ENCODE data around the gene GLI3.
A peak's percentile ranks its signal among the peaks of the same experiment; 100 is the strongest.

The GLI3 gene

DNA sequence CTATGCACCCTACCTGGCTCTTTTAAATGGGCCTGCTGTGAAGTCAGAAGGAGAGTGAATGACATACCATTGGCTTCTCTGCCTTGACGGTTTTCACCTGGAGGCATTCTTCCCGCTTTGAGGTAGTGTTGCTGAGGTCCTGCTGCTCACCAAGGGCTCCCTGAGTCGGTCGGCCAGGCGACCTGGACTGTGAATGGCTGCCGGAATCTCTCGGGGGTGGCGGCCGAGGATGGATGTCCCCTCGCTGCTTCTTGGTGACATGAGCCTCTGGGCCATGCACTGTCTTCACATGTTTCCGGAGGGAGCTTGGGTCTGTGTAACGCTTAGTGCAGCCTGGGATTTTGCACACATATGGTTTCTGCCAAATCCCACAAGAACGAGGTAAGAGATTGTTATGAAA, 264.7 kb downstream of the GLI3 start:
- no peak for DNase-seq (ENCODE audit: low spot score)

DNA sequence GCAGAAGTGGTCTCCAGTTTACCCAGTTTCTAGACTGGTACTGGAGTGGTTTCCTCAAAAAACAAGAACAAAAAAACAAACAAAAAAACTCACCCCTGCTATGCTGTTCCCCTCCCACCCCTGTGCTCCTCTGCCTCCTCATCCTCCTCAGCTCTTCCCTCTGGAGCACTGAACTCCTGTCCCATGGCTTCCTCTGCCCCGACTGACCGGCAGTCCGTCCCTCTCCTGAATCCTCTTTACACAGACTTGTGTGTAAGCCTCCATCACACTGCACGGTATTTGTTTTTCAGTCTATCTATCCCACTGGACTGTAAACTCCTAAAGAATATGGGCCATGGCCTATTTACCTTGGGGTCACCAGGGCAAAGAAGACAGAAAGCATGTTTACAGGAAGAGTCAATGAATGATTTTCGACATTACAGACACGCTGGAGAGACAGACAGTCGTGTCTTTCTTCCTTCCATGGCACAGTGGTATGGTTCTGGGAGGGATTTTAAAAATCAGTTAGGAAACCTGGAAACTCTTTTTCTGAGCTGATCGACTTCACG, 265.3 kb downstream of the GLI3 start:
- no peak for DNase-seq (ENCODE audit: low spot score)

DNA sequence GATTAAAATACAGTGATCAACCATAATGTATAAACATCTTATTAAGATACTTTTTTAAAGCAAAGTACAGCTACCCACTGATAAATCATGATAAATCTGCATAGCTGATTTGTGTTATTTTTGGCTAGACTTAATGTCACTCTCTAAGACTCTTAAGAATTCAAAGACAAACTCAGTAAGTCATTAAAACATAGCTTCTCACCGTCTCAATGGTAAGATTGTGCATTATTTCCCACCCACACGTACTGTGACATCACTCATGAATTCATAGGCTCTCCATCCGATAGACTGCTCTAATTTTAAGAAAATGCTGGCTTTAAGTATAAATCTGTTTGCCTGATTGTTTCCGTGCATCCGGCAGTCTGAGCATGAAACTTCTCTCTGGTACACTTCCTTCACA, 266.1 kb downstream of the GLI3 start:
- no peak for DNase-seq (ENCODE audit: low spot score)

DNA sequence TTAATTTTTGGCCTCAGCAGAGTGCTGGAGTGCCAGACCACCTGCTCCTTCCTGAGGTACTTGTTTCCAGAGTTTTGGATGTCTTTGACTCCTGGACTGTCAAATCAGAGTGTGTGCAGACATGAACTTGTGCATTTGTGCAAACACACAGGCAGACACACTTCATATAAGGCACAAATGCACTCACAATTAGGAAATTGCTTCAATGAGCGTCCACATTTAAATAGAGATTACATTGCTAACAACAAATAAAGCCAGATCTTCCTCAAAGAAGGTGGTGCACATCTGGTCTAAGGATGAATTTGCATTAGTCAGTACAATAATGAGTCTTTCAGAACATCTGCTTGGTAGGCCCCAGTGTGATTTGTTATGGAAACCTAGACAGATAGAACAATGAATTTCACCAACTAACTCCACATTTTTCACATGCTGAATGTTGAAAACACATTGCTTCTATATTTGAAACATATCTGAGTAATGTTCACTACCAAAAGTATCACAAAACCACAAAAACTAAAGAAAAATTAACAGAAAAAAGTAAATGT, 267.4 kb downstream of the GLI3 start:
- DNase-seq (ENCODE audit: low spot score), result no peak

DNA sequence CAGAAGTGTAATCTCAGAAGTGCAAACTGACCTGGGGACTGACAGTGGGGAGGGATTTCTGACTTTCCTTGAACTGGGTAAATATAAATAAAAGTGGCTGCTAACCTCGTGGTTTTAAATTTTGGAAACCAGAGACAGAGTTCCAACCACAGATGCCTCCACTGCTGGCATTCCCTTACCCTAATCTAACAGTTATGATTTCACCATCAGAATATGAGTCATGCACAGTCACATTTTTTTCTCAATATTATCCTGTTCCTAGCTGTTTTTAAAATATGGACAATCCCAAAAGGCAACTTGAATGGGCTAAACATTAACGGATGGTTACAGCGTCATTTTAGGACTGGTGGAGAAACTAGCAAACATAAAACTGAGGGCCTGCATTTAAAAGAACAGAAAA, 269.9 kb downstream of the GLI3 start:
- no peak for DNase-seq (ENCODE audit: low spot score)

DNA sequence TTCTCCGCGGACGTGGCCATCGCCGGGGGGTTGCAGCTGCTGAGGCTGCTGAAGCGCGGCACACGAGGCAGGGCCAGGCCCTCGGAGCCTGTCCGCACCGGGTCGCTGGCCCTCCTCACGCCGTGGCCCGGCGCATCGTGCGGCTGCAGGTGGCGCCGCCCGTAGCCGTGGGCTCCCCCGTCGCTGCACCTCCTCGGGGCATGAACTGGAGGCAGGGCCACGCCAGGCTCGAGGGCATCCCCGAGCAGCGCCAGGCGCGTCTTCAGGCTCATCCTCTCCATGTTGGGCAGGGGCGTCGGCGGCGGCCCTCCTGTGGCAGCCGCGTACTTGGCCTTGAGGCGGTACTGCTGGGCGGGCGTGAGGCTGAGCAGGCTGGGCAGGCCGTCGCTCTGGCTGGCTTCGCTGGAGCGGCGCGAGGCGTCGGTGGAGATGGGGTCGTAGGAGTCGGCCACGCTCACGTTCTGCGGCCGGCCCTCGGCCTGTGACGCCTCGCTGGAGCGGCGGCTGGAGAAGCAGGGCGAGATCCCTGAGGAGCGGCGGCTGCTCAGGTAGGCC, 271.0 kb downstream of the GLI3 start:
- no peak for DNase-seq (ENCODE audit: low spot score)

DNA sequence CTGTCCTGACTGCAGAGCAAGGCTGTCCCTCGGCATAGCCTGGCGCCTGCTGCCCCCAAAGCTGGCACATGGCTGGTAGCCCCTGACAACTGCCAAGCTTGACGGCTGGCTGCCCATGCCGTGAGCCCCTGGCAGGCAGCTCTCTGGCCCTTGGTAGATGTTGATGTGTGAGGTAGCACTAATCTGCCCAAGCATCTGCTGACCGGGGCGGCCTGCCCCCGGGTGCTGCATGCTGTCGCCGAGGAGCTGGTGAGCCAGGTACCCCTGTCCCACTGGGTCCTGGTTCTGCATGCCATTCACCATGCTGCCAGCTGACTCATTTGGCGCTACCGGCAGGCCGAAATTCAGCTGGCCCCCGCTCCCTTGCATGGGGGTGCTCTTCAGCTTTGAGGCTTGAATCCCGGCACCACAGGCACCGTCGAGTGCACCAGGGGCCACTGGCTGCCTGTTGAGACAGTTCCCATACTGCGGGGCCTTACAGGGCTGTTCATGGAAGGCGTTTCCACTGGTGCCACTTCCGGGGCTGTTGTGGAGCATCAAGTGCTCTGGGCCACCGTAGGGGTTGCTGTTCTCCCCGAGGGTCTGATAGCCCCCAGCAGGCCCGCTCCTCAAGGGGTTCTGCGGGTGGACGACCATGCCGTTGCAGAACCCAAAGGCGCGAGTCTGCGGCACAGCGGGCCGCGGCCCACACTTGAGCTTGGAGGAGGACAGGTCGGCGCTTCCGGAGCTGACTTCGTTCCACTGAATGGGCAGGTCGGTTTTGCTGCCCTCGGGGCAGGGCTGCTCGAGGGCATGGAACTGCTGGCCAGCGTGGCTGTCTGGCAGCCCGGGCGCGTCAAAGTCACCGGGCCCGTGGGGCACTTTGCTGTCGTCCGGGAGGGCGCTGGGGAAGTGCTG, 271.9 kb downstream of the GLI3 start:
- DNase-seq (ENCODE audit: low spot score), result no peak

DNA sequence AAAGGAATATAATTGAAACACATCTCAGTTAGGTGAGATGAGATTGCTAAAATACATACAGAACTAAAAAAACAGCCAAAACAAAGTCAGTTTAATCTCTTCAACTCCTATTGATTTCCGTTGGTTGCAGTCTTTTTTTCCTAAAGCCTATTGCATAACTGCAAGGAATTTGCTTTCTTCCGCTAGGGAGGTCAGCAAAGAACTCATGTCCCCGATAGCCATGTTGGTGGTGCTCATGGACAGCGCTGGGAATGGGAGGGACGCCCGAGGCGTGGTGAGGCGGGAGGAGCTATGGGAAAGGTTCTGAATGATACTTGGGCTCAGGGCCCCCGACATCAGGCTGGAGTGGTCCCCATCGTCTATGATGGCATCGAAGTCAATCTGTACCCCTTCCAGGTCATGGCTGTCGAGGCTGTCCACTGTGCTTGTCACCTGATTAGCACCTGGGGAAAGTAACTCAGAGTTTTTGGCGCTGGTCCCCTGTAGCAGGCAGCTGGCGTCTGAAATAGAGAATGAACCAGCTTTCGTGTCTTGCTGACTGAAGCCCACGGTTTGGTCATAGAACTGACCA, 272.7 kb downstream of the GLI3 start:
- no peak for DNase-seq (ENCODE audit: low spot score)

DNA sequence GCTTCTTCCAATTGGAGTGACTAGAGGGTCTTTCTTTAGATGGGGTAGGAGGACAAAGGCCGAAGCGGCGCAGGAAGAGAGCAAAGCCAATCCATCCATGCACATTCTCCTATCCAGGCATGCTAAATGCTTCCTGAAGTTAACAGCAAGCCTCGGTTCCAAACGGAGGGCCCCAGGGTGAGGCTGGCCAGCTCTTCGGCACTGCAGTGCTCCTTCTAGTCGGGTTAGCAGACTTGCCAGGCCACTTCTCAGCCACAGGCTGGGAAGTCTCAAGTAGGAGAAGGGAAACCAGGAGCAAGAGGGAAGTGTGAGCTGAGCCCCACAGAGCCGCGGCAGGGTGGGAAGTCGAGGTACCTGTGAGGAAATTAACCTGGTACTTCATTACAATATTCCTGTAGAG, 280.3 kb downstream of the GLI3 start:
- DNase-seq (ENCODE audit: low spot score), result no peak

DNA sequence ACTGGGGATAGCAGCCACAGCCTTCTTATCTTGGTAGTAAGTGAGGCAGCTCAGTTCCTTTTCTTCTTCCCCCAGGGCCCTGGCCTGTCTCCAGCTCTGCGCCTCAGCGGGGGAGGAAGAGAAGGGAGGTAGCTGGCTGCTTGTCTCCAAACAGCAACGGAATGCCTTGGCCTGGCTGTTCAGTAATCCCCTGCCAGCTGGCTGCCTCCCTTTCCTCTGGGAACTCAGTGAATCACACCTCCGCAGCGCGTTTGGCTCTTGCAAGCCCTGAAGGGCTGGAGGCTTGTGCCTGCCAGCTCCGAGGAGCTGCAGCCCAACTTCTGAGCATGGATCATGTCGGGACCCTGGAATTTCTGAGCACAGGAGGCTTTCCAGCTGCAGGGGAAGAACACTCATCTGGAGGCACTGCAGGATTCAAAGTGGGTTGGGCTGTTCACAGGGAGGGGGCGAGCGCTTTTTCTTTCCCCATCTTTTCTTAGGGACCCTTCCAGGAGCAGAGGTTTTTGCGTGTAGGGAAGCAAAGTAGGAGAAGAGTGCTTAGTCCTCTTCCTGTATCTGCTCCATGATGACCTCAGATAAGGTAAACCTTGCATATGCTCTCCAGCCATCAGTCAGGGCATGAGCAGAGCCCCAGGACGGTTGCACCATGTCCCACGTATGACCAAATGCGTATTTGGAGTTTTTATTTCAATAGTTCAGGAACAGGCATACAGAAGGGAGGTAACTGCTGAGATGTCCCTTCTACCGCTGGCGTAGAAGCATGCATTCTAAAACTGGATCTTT, 280.9 kb downstream of the GLI3 start:
- peak; percentile 78 for DNase-seq (ENCODE audit: low spot score)

DNA sequence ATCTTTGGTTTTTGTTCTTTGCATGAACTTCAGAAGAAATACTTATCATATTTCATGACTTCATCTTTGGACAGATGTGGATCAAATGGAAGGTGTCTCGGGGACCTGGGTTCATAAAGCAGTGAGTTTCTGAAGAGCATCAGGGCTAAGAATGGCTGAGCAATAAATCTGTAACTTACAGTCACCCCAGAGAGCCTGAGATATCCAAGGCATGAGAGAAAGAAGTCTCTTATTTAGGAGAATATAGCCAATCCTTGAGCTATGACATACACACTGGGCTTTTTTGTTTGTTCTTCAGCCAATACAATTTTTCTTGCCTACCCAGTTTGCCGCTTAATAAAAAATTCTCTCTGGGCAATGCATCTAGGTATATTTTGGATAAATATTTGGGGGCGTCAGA, 281.6 kb downstream of the GLI3 start:
- no peak for DNase-seq (ENCODE audit: low spot score)

DNA sequence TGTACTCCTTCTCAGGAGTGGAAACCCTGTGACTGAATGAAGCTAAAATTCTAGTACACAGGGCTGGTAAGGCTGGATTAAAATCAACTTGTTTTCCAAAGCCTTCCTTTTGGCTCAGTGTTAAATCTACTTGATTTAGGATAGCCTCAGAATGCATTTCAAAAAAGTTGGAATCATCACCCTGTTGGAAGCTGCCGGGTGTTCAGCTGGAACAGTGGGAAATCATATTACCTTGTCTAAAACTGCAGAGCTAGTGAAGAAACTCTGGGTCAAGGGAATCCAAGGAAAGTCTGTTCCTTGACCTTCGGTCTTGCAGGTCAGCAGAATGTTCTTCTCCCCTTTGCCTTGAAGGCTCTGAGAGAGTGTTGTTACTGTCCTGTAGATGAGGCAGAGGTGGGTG, 282.0 kb downstream of the GLI3 start:
- DNase-seq (ENCODE audit: low spot score), result no peak

DNA sequence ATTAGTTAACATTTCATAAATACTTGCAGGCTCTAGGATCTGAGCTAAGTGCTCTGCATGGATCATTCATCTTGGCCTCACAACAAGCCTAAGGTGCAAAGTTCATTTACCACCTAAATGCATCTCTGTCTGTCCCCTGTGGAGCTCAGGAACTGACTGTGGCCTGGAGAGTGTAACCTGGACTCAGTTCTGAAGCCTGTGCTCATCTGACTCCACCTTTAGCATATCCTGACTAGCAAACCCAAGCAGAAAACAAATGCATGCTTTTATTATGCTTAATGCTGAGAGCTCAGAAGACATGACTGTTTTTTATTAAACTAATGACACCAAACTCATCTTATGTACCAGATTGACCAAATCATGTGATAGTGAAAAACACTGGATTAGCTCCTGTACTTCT, 288.5 kb downstream of the GLI3 start:
- no peak for DNase-seq (ENCODE audit: low spot score)

DNA sequence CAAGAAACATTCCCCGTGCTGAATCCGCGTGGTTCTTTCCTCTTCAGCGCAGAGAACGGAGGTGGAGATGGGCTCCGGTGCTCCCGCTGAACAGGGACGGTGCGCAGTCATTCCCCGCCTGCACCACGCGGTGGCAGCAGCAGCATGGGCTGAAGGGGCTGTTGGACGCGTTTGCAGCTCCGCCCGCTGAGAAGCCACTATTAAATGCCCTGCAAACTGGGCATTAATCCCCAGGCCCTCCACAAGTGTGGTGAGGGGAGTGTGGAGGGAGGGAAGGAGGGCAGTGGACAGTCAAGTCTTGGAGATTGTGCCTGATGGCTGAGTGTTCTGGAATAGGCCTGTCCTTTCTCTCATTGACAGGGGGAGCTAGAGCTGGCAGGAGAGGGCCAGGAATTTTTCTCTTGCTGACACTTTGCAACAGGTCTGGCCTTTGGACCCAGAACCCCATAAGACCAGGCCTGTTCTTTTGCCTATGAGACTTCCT, 293.9 kb downstream of the GLI3 start:
- peak; percentile 73 for DNase-seq (ENCODE audit: low spot score)

DNA sequence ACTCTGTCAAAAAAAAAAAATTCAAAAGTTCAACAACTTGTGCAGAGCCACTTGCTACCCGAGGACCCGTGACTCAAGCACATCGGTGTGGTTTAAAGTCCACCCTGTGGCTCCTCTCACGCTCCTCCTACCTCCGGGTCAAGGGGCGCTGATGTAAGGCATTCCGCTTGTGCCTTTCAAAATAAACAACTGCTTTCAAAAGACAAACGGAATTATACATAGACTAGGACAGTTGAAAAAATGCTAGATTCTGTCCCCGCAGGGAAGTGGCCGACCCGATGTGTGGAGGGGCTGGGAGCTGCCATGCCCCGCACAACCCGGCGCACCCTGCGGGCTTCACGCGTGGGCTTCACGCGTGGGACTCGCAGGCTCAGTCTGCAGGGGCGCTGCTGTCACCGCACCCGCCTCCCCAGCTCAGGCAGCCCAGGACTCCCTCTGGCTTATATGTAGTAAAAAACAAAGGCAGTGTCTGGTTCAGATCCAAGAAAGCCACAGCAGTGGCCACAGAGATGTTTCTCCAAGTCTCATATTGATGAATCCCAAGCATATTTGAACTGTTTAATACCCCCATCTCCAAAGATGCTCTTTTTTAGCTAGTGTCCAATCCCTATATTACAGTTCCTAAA, 294.4 kb downstream of the GLI3 start:
- DNase-seq (ENCODE audit: low spot score), result peak; percentile 19

DNA sequence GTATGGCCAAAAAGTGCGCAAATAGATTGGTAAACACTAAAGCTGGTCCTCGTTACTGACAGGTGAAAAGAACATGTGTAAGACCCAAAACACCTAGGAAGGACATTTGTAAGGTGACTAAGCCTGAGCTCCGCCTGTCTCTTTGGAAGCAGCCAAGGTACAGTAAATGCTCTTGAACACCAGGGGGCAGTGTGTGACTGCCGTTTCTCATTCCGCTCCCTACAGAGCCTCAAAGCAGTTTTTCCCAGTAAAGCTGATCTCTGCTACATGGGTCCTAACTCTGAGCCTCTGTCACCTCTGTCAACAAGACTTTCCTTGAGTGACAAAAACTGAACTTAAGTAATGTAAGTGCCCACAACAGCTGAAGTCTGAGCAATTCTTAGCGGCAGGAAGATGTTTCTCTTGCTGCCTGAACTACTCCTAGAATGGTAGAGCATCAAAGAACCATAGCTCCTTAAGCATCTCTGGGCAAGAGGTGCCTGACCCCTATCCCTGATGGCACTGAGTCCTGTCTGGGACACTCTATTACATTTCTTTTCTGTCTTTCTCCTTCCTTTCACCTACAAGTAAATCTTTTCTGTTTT, 296.2 kb downstream of the GLI3 start:
- DNase-seq (ENCODE audit: low spot score), result peak; percentile 78

DNA sequence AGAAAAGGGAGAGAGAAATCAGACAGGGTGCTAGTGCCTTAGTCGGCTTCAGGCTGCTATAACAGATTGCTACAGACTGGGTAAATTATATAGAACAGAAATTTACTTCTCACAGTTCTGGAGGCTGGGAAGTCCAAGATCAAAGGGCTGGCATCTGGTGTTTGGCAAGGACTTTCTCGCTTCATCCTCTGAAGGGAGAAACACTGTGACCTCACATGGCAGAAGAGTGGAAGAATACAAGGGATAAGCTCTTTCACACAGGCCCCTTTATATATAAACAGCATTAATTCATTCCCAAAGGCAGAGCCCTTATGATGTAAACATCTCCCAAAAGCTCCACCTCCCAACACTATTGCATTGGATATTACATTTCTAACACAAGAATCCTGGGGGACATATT, 298.6 kb downstream of the GLI3 start:
- DNase-seq (ENCODE audit: low spot score), result no peak

DNA sequence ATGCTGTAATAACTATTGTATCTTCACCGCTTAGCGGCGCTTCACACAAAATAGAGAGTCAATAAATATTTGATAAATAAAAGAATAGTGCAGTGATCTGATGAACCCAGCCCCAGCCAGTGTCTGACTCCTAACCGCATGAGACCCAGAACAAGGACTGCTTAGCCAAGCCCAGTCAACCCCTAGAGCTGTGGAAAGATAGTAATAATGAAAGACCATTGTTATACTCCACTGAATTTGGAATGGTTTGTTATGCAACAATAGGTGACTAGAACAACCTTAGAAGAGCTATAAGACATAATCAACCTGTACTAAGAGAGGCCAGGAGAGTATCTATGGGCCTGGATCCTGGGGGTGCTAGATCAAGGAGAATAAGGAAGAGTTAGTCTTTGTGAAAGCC, 303.6 kb downstream of the GLI3 start:
- no peak for DNase-seq (ENCODE audit: low spot score)

DNA sequence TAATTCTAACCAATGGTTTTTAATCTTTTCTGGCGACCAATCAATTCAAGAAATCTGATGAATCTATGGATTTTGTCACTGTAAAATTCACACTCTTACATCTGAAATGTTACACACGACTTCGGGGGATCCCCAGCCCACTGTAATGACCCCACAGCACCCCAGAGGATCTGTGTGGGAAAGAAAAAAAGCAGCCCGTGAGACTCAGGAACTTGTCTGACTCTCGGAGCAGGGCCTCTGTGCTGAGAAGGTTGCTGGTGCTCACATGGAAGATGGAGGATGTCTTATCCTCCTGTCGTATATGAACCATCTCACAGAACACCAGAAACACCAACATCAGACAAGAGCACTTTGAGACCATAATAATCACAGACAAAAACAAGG, 305.8 kb downstream of the GLI3 start:
- DNase-seq (ENCODE audit: low spot score), result no peak

DNA sequence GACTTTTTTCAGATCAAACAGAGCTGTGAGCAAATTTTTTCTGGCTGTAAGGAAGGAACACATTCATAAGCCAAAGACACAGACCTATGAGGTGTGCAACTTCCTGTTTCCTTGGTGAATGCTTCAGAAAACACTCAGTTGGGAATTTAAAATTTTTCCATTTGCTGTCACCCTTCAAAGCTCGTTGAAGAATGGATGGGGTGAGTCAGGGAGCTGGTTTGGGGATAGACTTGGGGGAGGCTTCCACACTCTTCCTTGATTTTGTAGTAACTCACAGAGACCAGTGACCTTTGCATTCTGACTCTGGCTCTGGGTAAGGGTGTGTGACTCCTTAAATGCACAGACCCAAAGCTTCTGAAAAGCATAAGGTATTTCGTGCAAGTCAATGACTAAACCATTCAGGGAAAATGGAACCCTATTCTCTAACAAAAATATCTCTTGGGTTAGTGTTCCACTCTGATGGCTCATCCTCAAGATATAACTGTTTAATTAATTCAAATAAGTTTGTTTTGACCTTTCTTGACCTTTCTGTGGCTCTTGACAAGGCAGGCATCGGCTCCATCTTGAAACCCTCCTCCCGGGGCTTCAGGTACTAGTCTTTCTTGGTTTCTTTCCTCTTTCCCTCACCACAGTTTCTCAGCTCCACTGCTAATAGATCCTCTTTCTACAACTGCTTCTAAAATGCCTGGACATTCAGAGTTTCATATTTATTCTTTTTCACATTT, 306.3 kb downstream of the GLI3 start:
- no peak for DNase-seq (ENCODE audit: low spot score)

Data from putamen (tissue), 1 donor.